Calu3 (cell line): ENCODE results near the gene POLR2I. TPM values are rescaled to one million over a fixed set of nuclear protein-coding genes. Genes with fewer than 3 reads are reported as not detected.

ENCODE experiments used
- BruUV-seq: library from RNA; stranded (reverse); fragments of 400-500 nt; replicated peaks from 2 replicates; lab custom pipeline; 2021; lab: Mats Ljungman, UMichigan
- CTCF ChIA-PET: fragments of 300-600 bp; sonication (Branson Sonifier 250); formaldehyde crosslinking; loops from one replicate; lab custom pipeline; 2022; ENCODE audit warnings: antibody characterized with exemption; lab: Charles Lee
- DNase-seq: peaks from one replicate; pipeline ENCODE4 v3.0.0; 2022
- H3K27ac Mint-ChIP-seq: one replicate; pipeline ENCODE4 v1.8.0; 2022; ENCODE audit warnings: mixed read lengths; ENCODE audit not compliant: unreplicated experiment
- H3K27me3 Mint-ChIP-seq: one replicate; pipeline ENCODE4 v1.8.0; 2022; ENCODE audit warnings: mixed read lengths; ENCODE audit not compliant: unreplicated experiment
- H3K36me3 Mint-ChIP-seq: one replicate; pipeline ENCODE4 v1.8.0; 2022; ENCODE audit warnings: mild to moderate bottlenecking, moderate library complexity, mixed read lengths; ENCODE audit not compliant: insufficient read depth, unreplicated experiment
- H3K4me1 Mint-ChIP-seq: one replicate; pipeline ENCODE4 v1.8.0; 2022; ENCODE audit warnings: mild to moderate bottlenecking, low read depth, mixed read lengths; ENCODE audit not compliant: unreplicated experiment
- H3K4me3 Mint-ChIP-seq: one replicate; pipeline ENCODE4 v1.8.0; 2022; ENCODE audit warnings: mild to moderate bottlenecking, low read depth, moderate library complexity, mixed read lengths; ENCODE audit not compliant: unreplicated experiment
- H3K9me3 Mint-ChIP-seq: one replicate; pipeline ENCODE4 v1.8.0; 2022; ENCODE audit warnings: low read depth, mixed read lengths; ENCODE audit not compliant: unreplicated experiment
- intact Hi-C: fragments of 100-400 bp; cut with micrococcal nuclease; formaldehyde crosslinking; loops from one replicate; pipeline ENCODE4 v1.10.0; 2022; ENCODE audit not compliant: unreplicated experiment
- total RNA-seq: library from RNA; stranded (reverse); gene quantifications from 2 replicates; pipeline ENCODE4 v1.2.3, GENCODE V29; 2022
- TF ChIP-seq, protein P1 (sequence below): fragments of 200-600 bp; IDR thresholded peaks from one replicate; pipeline ENCODE4 v1.8.0; 2022; ENCODE audit warnings: antibody characterized with exemption; ENCODE audit not compliant: unreplicated experiment

POLR2I gene
- total RNA-seq, 1 experiment from 2014 or later: 92.2 TPM

DNA sequence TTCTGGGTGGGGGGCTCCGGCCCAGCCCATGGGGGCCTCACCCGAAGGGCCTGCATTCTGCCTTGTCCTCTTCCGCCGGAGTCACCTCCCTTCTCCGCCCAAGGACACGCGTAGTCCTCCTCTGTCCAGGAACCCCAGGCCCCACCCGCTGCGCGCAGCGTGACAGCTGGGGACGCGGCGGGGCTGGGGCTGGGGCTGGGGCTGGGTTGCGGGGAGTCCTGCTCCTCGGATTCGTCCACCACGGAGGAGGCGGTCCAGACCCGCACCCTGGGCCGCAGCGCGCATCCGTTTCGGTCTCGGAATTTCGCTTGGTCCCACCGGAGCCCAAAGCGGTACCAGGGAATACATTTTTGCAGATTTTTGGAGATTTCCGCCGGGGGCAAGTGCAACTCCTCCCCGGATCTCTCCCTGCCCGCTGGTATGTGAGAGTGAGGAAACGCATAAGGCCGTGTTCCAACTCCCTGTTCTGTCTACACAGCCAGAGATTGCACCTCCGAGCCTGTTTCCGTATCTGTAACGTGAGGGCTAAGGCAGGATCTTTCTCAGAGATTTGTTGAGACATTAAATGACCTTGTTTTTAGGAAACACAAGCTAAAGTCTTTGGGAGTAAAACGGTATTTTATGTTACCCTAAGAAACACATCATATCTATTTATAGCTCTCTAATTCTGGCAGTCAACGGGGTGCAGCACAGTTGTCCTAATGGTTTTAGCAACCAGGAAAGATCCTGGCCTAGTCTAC, 37.8 kb upstream of the POLR2I start, which contains the start of gene COX7A1:
TSS of gene COX7A1 (minus strand) at position 96 of the 740 bp plus-strand sequence. CDS start at position 56, 40 bp downstream.
- Mint-ChIP-seq H3K36me3 (peaks cover 55% of the 10 kb centered on the region), H3K9me3 (no peaks in the 10 kb centered on the region), H3K4me3 (no peak within 1 kb of the TSS), H3K27ac (no peak within 1 kb of the TSS), H3K27me3 (no peaks in the 10 kb centered on the region), H3K4me1 (peaks cover 18% of the 10 kb centered on the region)
- TF ChIP-seq, protein P1, sequence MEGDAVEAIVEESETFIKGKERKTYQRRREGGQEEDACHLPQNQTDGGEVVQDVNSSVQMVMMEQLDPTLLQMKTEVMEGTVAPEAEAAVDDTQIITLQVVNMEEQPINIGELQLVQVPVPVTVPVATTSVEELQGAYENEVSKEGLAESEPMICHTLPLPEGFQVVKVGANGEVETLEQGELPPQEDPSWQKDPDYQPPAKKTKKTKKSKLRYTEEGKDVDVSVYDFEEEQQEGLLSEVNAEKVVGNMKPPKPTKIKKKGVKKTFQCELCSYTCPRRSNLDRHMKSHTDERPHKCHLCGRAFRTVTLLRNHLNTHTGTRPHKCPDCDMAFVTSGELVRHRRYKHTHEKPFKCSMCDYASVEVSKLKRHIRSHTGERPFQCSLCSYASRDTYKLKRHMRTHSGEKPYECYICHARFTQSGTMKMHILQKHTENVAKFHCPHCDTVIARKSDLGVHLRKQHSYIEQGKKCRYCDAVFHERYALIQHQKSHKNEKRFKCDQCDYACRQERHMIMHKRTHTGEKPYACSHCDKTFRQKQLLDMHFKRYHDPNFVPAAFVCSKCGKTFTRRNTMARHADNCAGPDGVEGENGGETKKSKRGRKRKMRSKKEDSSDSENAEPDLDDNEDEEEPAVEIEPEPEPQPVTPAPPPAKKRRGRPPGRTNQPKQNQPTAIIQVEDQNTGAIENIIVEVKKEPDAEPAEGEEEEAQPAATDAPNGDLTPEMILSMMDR: no peak
- intact Hi-C loops: no loop called here
- no peak for DNase-seq
- BruUV-seq: no TSS peak
- CTCF ChIA-PET: interaction anchor here (1.6 kb wide), 1 partner anchor 16 kb away, joined by 6 read pairs; no protein-coding TSS in a partner anchor

DNA sequence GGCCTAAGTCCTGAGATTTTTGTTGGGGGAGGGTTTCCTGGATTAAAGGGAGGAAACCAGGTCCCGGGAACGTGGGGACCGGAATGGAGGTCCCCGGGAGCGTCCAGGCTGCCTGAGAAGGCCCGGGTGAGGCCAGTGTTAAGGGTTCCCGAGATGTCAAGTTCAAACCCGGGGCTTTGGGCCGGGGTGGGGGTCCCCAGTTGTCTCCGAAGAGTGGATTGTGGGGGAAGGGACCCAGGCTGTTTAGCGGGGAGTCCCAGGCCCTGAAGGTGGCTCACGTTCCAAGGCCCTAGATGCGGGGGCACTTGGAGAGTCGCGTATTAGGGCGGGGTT, 37.3 kb upstream of the POLR2I start:
- CTCF ChIA-PET: interaction anchor here (0.6 kb wide), 1 partner anchor 18 kb away, joined by 5 read pairs; no protein-coding TSS in a partner anchor
- no TSS peak for BruUV-seq

DNA sequence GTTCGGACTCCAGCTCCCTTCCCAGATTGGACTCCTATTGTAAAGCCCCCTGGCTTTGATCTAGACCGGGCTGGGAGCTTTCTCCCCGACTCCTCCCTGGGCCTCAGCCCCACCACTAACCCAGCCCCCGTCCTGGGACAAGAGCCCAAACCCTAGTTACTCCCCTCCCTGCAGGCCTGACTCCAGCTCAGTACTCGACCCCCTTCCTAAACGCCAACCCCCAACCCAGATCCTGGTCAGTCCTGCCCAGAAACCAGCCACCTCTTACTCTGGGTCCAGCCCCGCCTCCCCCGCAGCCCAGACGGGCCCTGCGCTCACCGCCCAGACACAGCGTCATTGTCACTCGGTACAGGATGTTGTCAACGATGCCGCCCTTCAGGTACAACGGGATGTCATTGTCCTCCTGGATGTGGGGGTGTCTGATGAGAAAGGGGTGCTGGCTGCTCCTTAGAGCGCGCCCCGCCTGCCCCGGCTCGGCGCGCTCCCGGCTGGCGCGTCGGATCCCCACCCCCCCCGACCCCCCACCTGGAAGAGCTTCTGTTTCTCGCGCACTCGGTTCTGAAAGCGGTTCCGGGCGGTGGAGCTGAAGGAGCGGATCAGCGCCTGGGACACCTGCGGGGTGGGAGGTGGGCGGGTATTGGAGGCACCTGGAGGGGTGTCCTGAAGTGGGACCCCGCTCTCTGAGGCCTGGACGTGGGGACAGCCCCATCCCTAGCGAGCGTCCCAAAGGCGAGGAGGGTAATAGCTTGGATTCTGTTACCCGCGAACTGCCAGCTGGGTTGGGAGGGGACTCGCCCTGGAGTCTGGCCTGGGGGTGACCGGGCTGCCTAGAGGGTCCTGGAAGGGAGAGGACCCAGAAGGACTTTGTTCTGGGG, 36.7 kb upstream of the POLR2I start:
- Mint-ChIP-seq H3K27ac (no peak overlapping the region), H3K4me1 (peaks cover 6% of the 10 kb centered on the region), H3K36me3 (peaks cover 61% of the 10 kb centered on the region), H3K4me3 (no peak overlapping the region), H3K27me3 (no peaks in the 10 kb centered on the region), H3K9me3 (no peaks in the 10 kb centered on the region)
- no peak for DNase-seq
- intact Hi-C loops: no loop called here
- TF ChIP-seq, protein P1: no peak
- CTCF ChIA-PET: interaction anchor here (0.6 kb wide), 1 partner anchor 18 kb away, joined by 5 read pairs; no protein-coding TSS in a partner anchor
- BruUV-seq: no TSS peak

More for the DNA sequence above, 37.3 kb upstream of the POLR2I start:
- no peaks in the 10 kb centered on the region for H3K9me3 Mint-ChIP-seq
- intact Hi-C loops: no loop called here
- TF ChIP-seq, protein P1: no peak
- no peak overlapping the region for H3K27ac Mint-ChIP-seq
- H3K4me1 Mint-ChIP-seq: peaks cover 12% of the 10 kb centered on the region
- no peaks in the 10 kb centered on the region for H3K27me3 Mint-ChIP-seq
- peaks cover 57% of the 10 kb centered on the region for H3K36me3 Mint-ChIP-seq
- no peak overlapping the region for H3K4me3 Mint-ChIP-seq
- DNase-seq: no peak

- Mint-ChIP-seq H3K9me3 (no peaks in the 10 kb centered on the region), H3K4me1 (no peaks in the 10 kb centered on the region), H3K27ac (no peak overlapping the region), H3K36me3 (peaks cover 69% of the 10 kb centered on the region), H3K4me3 (no peak overlapping the region), H3K27me3 (no peaks in the 10 kb centered on the region)
- intact Hi-C loops: no loop called here
- no peak for DNase-seq
- TF ChIP-seq, protein P1: no peak
- CTCF ChIA-PET: no interaction called here
- BruUV-seq: no TSS peak
Measured at GRCh38 chr19:36150586-36150985, 35.9 kb upstream of the POLR2I start.
